DMS 273 (cell line): Measurements from ENCODE around the gene SAP30L.

Experiments used
- DNase-seq: peaks from one replicate; lab custom pipeline; 2025; ENCODE audit not compliant: unreplicated experiment; lab: John Stamatoyannopoulos, UW

SAP30L gene

GRCh38 chr5:154445422-154446194 is at the start of gene SAP30L:
TSS of gene SAP30L (plus strand) at chr5:154445997. CDS start at chr5:154446605, 608 bp downstream.
- DNase-seq = peak; percentile 98

- DNase-seq = no peak
These were observed 49.7 kb upstream of the SAP30L start for GRCh38 chr5:154396128-154396527.

- peak; percentile 92 for DNase-seq
These were observed 48.0 kb upstream of the SAP30L start for GRCh38 chr5:154397652-154398406.

- DNase-seq = no peak
These were observed 45.1 kb upstream of the SAP30L start for GRCh38 chr5:154400678-154401077.

- DNase-seq = no peak
These were observed 44.4 kb upstream of the SAP30L start for GRCh38 chr5:154401355-154401754.

GRCh38 chr5:154401931-154402330 is 43.9 kb upstream of the SAP30L start:
- DNase-seq = no peak

GRCh38 chr5:154402611-154403010 is 43.2 kb upstream of the SAP30L start:
- no peak for DNase-seq

GRCh38 chr5:154403234-154403633 is 42.6 kb upstream of the SAP30L start:
- DNase-seq = no peak

- DNase-seq = no peak
These were observed 41.9 kb upstream of the SAP30L start for GRCh38 chr5:154403776-154404387.

GRCh38 chr5:154405078-154405792 is 40.6 kb upstream of the SAP30L start:
- DNase-seq = peak; percentile 92

- no peak for DNase-seq
These were observed 39.6 kb upstream of the SAP30L start for GRCh38 chr5:154406231-154406630.

GRCh38 chr5:154406826-154407225 is 39.0 kb upstream of the SAP30L start:
- no peak for DNase-seq

- DNase-seq = no peak
These were observed 37.0 kb upstream of the SAP30L start for GRCh38 chr5:154408811-154409210.

GRCh38 chr5:154409230-154409840 is 36.5 kb upstream of the SAP30L start:
- no peak for DNase-seq

GRCh38 chr5:154410008-154410407 is 35.8 kb upstream of the SAP30L start:
- DNase-seq = no peak

GRCh38 chr5:154410786-154411185 is 35.0 kb upstream of the SAP30L start:
- DNase-seq = no peak

- no peak for DNase-seq
These were observed 34.5 kb upstream of the SAP30L start for GRCh38 chr5:154411338-154411737.

GRCh38 chr5:154412316-154412715 is 33.5 kb upstream of the SAP30L start:
- no peak for DNase-seq

GRCh38 chr5:154412925-154413324 is 32.9 kb upstream of the SAP30L start:
- DNase-seq = no peak

GRCh38 chr5:154415114-154415513 is 30.7 kb upstream of the SAP30L start:
- DNase-seq = no peak

GRCh38 chr5:154418344-154418820 is 27.4 kb upstream of the SAP30L start:
- no peak for DNase-seq
